HG03342 (cell line): ENCODE measurements around the gene RHOT2.

Experiments used
- ATAC-seq: cut with Tn5 transposase; IDR thresholded peaks from one replicate; pipeline ENCODE4 v1.9.1; 2021; ENCODE audit warnings: mild to moderate bottlenecking, moderate library complexity; ENCODE audit not compliant: unreplicated experiment

Gene RHOT2

DNA sequence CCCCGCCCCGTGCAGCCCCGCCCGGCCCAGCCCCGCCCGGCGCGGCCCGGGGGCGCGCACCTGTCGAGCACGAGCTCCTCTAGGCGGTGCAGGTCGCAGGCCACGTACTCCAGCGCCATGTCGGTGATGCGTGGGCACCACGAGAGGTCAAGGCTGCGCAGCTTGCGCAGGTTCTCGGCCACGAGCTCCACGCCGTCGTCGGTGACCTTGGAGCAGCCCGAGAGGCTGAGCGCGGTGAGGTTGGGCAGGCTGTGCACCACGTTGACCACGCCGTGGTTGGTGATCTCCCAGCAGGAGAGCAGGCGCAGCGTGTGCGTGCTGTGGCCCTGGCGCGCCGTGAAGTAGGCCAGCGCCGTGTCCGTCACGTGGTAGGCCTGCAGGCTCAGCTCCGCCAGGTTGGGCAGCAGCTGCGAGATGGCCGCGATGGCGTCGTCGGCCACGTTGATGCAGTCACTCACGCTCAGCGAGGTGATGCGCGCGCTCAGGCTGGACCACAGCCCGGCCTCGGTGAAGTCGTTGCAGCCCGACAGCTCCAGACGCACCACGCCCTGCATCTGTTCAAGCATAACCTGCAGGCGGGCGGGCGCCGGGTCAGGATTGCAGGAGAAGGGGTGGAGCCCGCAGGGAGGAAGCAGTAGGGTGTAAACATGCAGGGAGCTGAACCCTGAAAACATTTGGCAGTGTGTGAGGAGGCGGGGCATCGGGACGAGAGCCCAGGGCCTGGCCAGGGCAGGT, 27.6 kb downstream of the RHOT2 start:
- ATAC-seq = no peak

DNA sequence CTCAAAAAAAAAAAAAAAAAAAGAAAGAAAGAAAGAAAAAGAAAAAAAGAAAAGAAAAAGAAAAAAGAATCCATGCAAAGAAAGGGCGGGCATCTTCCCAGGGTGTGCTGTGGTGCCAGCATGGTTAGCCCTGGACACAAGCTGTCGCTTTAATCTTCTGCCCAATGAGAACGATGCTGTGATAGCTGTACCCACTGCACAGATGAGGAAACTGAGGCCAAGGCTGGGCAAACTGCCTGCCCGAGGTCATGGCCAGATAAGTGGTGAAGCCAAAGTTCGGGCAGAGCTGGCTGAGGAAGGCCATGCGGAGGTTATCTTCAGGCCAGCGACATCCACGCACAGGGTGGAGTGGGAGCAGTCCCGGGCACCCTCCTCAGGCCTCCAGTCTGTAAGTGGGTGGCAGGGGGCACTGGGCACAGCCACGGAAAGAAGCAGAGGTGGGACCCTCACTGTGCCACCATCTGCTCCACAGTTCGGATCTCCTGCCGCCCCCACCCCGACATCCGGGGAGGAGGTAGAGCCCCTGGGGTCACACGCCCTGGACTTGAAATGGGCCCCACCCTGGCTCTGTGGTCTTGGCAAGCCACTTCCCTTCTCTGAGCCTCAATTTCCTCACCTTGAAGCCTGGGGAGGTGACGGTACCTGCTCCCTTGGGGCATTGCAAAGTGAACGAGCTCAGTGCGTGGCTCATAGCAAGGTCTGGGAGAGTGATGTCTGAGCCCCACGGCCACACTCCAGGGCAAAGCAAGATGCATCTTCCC, 31.2 kb downstream of the RHOT2 start:
- ATAC-seq = no peak

DNA sequence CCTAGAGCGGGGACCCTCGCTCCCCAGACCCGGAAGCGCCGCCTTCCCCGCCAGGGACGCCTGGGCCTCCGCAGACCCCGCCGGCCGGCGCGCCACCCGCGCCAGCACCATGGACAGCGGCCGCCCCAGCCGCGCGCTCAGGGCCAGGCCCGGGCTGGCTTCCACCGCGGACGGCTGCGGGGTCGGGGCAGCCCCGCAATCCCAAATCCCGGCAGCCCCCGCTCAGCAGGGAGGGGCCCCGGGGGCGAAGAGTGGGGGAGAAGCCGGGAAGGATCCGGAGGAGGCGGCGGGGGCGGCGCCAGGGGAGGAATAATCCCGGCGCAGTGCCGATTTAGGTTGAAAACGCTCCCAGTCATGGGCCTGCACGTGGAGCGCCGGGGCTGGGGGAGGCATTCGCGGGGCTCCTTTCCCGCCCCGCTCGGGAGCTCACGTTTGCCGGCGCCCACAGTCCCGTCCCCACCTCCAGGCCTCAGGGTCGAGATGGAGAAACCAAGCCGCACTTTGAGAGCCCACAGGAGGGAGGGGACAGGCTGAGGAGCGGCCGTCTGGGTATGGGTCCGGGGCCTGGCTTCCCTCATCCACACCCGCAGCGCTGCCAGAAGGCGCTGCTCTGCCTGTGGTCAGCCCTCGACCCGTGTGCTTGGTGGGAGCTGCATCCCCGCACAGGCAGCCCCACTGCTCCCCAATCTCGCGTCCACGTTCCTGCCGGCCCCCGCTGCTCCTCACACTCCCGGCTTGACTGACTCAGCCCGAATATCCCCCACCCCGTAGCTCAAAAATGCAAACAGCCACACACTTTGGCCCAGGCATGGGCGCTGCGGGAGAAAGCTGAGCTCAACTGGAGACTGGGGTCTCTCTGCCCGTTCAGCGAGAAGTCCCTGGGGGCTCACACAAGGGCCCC, 33.0 kb downstream of the RHOT2 start:
- no peak for ATAC-seq

DNA sequence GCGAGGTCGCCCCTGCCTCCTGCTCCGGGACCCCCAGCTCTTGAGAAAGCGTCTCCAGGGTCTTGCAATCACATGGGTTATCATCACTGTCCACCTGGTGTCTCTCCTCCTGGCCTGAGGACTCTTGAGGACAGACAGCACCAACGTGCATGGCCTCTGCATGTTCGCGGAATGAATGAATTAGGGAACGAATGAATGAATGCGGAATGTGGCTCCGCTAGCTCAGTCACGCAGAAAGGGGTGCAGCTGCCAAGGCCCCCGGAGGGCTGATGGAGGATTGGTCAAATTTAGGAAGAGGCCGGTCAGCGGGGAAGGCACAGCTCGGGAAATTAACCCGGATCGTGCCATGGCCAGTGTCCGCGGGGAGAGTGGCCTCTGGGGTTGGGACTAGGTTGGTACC, 34.4 kb downstream of the RHOT2 start:
- no peak for ATAC-seq

DNA sequence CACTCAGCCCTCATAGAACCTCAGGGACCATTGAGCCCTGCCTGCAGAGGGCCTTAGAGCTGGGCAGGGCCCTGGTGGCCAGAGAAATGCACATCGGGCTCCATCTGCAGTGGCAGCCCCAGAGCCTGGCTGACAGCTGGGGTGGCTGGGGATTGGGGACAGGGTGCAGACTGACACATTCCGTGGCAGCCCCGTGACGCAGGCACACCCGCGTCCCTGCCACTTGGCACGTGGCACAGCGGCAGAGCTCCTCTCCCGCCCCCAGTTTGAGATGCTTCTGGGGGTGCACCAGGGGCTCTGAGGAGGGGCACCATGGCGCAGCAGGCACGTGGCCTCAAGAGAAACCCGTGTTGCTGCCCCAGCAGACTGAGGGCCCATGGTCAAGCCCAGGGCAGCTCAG, 35.5 kb downstream of the RHOT2 start:
- no peak for ATAC-seq

DNA sequence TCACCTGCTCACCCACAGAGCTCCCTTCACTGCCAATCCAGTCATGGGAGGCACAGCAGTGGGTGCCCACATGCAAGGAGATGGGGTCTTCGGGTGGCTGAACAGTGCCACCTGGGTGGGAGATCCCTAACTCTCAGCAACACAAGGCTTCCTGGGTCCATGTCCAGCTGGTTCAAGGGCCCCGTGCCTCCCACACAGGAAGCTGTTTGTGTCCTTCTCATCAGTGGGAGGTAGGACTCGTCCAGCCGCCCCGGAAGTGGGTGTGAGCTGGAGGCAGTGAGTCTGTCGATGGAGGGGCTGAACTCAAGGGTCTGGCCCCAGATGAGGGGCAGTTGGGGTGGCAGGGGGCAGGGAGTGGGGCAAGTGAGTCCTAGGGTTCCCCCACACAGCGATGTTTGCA, 36.1 kb downstream of the RHOT2 start:
- ATAC-seq = no peak

DNA sequence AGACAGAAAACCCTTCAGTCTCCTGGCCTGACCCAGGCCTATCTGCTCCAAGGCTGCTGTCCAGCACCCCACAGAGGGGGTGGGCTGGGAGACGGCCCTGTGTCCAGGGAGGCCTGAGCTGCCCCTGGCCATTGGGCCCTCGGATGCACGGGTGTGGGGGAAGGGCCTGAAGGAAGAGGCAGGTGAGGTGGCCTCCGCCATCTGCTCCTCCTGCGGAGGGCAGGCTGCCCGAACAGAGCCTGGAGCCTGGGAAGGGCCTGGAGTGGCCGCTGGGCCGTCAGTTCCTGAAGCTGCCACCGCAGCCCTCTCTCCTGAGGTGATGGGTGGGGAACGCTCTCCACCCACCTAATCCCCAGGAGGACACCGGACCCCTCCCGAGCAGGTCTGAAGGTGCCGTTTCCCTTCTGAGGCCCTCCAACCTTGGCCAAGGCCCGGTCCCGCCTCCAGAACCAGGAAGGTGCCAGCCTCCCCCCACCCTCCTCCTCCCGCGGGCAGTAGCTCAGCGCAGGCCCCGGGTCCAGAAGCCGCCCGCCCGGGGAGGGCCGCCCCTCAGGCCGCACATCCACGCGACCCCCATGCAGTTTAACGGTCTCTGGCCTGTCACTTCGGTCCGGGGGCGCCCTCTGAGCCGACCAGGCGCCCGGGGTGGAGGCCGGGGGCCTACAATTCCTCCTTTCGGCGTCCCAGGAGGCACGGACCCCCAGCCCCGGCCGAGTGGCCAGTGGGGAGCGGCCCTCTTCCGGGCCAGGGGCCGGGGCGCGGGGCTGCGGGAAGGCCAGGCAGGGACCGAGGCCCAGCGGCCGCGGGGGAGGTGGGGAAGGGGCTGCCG, 36.8 kb downstream of the RHOT2 start:
- no peak for ATAC-seq

DNA sequence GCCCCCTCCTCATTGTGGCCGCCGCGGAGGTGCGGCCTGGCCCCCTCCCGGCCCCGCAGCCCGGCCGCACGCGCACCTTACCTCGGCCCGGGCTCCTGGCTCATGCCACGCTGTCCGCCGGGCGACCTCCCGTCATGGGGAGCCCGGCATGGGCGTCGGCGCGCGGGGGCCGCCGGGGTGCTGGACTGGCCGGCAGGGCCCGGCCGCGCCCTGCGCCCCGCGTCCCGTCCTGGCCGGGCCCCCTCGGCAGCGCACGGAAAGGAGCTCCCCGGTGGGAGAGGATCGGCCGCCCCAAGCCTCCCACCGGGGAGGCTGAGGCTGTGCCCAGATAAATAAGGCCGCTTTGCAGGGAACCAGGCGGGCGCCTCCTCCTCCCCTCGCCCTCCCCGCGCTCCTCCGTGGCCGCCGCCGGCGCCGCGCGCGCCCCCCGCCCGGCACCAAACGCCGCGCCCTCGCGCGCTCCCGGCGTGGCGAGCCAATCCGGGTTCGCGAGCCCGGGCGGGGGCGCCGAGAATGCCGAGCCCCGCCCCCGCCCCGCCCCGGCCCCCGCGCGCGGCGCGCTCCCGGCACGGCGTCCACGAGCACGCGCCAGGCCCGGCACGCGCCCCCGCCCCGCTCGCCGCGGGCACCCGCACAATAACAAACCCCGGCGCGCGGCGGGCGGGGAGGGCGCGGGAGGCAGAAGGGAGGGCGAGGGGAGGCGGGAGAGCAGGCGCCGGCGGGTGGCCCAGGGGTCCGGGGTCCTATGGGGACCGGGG, 37.7 kb downstream of the RHOT2 start, which contains the start of gene FBXL16:
Gene FBXL16, minus strand, starts transcription at position 371 of the 758 bp plus-strand sequence. CDS start 8,396 bp downstream, outside the sequence.
- ATAC-seq = no peak

DNA sequence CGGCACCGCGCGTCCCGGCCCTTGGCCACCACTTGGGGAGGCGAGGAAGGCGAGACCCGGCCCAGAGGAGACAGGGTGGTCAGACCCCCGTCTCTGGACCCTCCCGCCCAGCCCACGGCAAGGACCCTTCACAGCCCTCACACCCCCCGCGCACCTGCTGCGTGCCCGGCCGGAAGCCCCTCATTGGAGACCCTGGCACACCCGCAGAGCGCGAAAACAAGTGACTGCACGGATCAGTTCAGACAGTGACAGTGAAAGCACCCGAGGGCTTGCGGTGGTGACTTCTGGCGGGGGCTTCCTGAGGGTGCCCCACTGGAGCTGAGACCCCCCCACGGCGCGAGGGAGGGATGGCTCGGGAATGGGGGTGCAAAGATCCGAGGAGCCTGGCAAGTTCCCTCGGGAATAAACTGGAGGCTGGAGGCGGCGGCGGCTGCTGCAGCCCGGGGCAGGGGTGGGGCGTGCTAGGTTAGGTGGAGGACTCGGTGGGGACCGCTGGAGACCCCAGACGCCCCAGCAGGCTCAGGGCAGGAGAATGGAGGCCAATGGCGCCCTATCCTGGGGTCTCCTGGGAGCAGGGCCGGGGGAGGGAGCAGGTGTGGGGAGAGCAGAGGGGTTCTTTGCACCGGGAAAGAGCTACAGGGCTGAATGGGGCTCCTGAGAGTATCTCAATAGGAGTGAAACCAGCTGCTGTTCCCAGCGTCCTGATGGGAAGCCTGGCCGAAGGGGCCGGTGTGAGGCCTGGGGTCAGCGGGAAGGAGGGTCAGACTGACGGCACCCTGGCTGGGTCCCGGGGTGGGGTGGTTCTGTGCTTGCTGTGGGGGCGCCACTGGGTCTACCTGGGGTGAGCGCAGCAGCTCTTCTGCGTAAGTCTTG, 38.5 kb downstream of the RHOT2 start:
- ATAC-seq = no peak

DNA sequence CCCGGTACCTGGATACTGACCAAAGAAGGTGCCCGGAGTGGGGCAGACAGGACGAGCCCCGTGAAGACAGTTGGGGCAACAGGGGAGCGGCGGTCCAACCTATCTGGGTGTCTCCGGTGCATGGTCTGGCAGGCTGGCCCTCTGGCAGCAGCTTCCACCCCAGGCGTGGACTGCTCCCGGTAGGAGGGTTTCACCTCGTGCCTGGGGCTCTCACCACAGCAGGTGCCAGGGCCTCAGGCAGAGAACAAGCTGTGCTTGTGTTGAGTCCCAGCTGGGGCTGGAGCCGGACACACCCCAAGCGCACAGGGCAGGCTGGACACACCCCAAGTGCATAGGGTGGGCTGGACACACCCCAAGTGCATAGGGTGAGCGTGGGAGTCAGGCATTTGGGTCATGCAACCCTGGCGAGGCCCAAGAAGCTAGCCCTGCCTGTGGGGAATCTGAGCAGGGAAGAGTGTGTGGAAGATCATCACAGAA, 39.2 kb downstream of the RHOT2 start:
- ATAC-seq = no peak

DNA sequence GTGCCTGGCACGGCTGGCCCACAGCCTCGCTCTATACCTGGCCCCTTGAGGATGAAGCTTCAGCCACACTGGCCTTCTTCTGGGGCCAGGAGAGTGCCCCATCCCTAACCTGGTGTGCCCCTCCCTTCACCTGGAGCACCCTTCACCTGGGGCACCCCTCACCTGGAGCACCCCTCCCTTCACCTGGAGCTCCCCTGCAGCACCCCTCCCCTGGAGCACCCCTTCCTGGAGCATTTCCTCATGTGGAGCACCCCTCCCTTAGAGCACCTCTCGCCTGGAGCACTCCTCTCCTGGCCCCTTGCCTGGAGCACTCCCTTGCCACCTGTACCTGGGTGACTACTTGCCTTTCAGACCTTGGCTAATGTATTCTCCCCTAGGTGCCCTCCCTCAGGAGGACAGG, 40.1 kb downstream of the RHOT2 start:
- ATAC-seq = no peak

DNA sequence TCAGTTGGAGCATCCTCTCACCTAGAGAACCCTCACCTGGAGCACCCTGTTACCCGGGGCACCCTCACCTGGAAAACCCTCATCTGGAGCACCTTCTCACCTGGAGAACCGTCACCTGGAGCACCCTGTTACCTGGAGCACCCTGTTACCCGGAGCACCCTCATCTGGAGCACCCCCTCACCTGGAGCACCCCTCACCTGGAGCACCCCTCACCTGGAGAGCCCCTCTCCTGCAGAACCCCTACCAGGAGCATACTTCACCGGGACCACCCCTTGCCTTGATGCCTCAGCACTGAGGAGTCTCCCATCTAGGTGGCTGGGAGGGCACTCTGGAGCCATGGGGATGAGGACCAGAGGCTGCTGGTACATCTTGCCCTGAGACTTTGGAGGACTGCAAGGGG, 41.0 kb downstream of the RHOT2 start:
- no peak for ATAC-seq

DNA sequence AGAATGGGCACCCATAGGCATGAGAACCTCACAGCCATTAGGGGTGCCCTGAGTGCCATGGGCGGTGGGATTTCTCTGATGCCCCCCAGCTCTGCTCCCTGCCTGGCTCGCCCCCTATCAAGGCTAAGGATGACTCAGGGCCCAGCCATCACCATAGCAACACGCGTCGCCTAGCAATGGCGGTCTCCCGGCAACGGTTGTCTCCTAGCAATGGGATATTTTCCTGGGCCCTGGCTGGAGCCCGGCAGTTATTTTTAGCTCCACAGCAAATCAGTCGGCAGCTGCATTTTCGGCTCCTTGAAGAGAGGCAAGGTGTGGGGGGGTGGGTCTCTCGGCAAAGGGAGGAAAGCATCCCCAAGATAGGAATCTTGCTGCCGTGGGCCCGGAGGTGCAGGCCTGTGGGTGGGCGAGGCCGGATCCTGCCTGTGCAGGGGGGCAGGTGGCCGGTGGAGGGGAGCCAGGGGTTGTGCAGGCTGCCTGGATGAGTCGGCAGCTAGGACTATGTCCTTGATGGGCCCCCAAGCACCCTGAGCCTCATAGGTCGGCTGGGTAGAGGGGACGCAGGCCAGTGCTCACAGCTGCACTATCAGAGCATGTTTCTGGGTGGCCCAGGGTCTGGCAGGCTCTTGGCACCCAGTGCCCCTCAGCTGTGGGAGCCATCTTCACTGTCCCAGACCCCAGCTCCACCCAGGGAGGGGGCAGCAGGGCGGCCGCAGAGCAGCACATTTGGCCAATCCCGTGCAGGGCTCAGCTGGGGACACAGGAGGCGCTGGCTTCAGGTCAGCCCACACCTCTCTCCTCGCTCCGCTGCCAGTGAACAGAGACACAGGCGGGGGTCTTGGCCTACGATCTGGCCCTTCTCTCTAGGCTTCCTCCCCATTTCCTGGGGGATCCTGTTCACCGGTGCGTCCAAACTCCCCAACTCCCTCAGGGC, 41.9 kb downstream of the RHOT2 start:
- no peak for ATAC-seq

DNA sequence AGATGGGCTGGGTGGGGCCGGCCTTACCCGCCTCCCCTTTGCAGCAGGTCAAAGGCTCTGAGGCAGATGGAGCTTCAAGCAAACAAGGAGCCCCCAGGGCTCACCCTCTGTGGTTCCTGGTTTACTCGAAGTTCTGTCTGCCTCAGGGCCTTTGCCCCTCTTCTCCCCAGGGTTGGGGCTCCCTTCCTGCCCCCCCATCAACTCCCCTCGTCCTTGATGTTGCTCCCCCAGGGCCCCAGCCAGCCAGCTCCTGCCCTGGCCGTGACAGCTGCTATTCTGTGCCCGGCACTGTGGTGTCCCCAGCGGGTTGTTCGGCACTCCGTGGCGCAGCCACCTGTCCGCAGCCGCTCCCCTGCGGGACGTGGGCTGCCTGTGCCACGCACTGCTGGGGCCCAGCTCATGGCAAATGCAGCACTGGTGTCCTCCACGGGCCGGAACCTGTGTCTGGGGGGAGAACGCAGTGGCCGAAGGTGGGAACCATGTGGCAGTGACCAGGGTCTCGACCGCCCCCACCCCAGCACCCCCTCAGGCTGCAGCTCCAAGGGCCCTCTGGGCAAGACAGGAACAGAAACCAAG, 42.7 kb downstream of the RHOT2 start:
- ATAC-seq = no peak

DNA sequence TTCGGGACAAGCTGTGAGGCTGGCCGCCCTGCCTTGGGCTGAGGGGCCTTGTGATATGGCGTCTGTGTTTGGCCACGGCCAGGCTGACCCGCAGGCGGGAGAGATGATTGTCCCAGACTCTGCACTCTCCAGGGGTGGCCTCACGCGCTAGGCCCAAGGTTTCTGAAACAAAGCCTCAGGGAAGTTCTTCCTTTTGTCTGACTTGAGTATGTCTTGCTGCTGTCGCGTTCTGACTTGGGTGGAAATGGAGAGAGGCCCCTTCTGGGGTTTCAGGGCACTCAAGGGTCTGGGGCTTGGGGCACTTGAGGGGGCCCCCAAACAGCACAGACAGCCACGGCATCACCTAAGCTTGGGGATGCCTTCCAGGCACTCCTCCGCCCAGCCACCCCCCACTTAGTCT, 43.2 kb downstream of the RHOT2 start:
- ATAC-seq = no peak

DNA sequence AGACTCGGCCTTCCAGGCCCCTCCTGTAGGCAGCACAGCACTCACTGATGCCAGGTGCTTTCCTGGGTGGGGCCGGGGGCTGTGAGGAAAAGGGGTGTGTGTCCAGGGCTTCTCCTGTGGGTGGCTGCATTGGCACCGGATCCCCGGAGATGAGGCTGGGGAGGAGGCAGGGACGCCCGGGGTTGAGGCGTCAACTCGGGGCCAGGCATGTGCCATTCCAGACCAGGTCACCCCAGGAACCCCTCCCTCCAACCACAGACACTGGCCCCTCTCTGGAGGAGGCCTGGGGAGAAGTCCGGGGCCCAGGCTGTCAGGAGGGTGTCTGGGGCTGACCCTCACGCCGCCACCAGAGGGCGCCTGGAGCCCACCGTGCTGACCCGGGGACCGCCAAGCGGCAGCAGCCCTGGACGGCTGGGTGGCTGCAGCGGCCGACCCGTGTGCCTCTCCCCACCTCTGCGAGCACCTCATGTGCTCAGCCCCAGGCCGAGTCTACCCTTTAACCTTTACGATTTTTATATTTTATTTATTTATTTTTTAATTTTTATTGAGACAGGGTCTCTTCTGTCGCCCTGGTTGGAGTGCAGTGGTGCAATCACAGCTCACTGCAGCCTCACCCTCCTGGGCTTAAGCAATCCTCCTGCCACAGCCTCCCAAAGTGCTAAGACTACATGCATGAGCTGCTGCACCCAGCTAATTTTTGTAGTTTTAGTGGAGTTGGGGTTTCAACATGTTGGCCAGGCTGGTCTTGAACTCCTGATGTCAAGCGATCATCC, 43.8 kb downstream of the RHOT2 start:
- ATAC-seq = no peak
